ENCODE data around the gene SUSD4.

SUSD4 gene

DNA sequence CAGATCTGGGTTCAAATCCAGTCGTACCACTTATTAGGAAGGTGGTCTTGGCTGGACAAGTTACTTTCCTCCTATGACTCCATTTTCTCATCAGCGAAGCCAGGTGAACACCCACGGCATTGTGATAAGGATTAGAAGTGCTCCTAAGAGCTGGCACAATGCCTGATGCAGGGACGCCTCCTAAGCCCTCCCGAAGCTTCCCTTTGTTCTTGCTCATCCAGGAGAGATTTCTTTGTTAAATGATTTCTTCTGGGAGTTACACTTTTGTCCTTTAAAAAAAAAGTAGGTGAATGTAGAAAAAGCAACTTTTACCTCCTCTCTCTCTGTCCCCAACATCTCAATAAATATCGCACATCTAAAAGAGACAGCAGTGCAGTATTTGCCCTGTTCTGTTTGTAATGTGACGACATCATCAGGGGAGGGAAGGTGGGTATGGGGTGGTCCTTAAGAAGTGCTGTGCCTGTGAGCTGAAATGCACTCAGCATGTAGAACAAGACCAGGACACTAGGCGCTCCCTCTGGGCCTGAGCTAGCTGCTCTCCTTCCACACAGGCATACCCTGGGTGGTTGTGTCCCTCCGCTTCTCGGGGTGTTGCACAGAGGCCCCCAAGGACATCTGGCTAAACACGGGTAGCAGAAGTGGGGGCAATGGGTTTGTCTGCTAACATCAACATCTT, 43.9 kb downstream of the SUSD4 start:
- ChIA-PET POLR2A (ENCODE audit: low non-redundant PET) (no interaction called here), CTCF (interaction anchor here (0.8 kb wide), 1 partner anchor 74 kb away, joined by 4 read pairs; no protein-coding TSS in a partner anchor)
- no peak for DNase-seq (ENCODE audit: low spot score)
- TF ChIP-seq, protein P1, sequence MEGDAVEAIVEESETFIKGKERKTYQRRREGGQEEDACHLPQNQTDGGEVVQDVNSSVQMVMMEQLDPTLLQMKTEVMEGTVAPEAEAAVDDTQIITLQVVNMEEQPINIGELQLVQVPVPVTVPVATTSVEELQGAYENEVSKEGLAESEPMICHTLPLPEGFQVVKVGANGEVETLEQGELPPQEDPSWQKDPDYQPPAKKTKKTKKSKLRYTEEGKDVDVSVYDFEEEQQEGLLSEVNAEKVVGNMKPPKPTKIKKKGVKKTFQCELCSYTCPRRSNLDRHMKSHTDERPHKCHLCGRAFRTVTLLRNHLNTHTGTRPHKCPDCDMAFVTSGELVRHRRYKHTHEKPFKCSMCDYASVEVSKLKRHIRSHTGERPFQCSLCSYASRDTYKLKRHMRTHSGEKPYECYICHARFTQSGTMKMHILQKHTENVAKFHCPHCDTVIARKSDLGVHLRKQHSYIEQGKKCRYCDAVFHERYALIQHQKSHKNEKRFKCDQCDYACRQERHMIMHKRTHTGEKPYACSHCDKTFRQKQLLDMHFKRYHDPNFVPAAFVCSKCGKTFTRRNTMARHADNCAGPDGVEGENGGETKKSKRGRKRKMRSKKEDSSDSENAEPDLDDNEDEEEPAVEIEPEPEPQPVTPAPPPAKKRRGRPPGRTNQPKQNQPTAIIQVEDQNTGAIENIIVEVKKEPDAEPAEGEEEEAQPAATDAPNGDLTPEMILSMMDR (conservative IDR thresholded peaks at IDR 0.05; ENCODE audit: low read depth) = no peak
- H3K27ac ChIP-seq = no peak overlapping the region

DNA sequence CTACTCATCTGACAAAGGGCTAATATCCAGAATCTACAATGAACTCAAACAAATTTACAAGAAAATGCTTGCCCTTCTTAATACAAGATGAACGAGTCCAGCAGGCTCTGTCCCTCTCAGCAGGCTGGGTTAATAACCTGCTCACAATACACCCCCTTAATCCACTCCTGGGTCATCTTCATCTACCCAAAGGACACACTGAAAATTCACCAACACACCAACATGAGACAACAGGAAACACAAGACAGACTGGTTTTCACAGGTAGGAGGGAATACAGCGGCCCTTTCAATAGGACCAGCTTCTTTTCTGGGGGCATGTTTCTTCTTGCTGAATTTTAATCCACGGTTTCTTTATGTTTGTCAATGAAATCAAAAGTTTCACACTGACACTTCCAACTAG, 44.6 kb downstream of the SUSD4 start:
- H3K27ac ChIP-seq = no peak overlapping the region
- DNase-seq (ENCODE audit: low spot score) = no peak
- POLR2A ChIA-PET (ENCODE audit: low non-redundant PET) = no interaction called here
- TF ChIP-seq, protein P1 (conservative IDR thresholded peaks at IDR 0.05; ENCODE audit: low read depth) = no peak
- CTCF ChIA-PET = no interaction called here

DNA sequence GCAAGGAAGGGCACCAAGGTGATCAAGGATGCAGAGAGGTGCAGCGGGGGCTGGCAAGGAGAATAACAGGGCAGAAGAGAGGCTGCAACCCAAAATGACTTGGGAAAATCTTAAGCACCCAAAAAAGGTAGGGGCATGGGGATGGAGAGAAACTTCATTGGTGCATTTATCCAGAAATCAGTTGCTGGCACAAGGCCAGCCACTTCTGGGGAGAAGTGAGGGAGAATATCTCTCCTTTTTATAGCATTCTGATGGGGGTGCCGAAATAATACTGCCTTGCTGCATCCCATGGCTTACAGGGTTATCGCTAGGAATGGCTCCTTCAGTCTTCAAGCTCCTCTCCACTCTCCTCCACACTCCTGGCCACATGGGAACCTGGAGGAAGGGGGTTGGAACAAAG, 47.9 kb downstream of the SUSD4 start:
- ChIA-PET CTCF (no interaction called here), POLR2A (ENCODE audit: low non-redundant PET) (no interaction called here)
- TF ChIP-seq, protein P1 (conservative IDR thresholded peaks at IDR 0.05; ENCODE audit: low read depth) = no peak
- no peak overlapping the region for H3K27ac ChIP-seq
- DNase-seq (ENCODE audit: low spot score) = no peak

DNA sequence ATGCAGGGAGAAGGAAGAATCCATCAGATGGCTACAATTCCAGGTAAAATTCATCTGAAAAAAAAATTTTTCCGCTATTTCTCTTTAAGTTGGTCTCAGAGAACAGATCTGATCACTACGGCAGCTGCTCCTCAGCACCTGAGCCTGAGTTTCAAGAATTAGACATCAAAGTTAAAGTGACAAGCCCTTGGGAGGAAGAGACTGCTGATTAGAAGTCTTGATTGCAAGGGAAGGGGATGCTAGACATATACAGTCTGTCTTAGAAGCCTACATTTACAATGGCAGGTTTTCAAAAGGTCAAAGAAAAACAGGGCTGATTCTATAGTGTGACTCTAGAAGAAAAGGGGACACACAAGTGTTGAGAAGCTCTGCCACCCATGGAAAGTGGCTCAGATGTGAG, 48.3 kb downstream of the SUSD4 start:
- TF ChIP-seq, protein P1 (conservative IDR thresholded peaks at IDR 0.05; ENCODE audit: low read depth) = no peak
- CTCF ChIA-PET = no interaction called here
- H3K27ac ChIP-seq = no peak overlapping the region
- POLR2A ChIA-PET (ENCODE audit: low non-redundant PET) = no interaction called here
- DNase-seq (ENCODE audit: low spot score) = no peak

DNA sequence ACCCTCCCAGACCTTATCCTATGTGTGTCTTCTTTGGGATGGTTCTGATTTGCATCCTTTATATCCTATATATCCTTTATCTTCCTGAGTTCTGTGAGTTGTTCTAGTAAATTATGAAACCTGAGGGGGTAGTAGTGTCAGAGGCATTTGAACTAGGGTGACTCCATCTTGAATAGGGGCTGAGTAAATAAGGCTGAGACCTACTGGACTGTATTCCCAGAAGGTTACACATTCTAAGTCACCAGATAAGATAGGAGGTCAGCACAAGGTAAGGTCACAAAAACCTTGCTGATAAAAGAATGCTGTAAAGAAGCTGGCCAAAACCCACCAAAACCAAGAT, 50.6 kb downstream of the SUSD4 start:
- ChIA-PET POLR2A (ENCODE audit: low non-redundant PET) (no interaction called here), CTCF (no interaction called here)
- no peak for DNase-seq (ENCODE audit: low spot score)
- TF ChIP-seq, protein P1 (conservative IDR thresholded peaks at IDR 0.05; ENCODE audit: low read depth) = no peak
- H3K27ac ChIP-seq = no peak overlapping the region

DNA sequence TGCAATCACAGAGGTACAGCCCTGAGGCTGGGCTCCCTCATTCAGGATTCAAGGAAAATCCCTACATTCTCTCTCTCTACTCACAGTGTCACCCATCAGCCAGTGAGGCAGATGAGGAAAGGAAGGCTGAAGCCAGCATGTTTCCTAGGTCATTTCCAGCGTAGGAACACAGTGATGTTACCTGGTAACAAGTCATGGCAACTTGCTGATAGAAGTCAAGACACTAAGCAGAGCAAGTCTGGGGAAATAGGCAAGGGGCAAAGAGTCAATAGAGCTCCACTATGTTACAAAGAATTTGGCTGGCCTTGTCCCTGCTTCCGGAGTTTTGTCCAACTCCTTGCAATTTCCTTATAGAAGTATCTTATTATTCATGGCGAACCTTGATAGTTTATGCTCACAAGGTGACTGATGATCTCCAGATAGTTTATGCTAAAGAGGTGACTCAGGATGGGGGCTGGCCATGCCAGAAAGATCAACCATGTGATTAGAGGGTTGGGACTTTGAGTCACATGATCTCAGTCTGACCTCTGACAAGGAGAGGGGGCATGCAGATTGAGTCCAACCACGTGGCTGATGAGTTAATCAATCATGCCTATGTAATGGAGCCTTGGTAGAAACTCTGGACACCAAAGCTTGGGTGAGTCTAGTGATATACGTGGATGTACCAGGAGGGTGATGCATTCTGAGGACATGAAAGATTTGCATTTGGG, 51.1 kb downstream of the SUSD4 start:
- ChIA-PET POLR2A (ENCODE audit: low non-redundant PET) (no interaction called here), CTCF (no interaction called here)
- no peak overlapping the region for H3K27ac ChIP-seq
- TF ChIP-seq, protein P1 (conservative IDR thresholded peaks at IDR 0.05; ENCODE audit: low read depth) = no peak
- no peak for DNase-seq (ENCODE audit: low spot score)

All from RWPE1 (cell line).